Measurements from ENCODE around the gene HERPUD2.
"Not testable (repeated sequence)": the region's sequence is repeated elsewhere in the genome, so short reads cannot be mapped to it uniquely, and the experiment has no call there.

Gene HERPUD2

GRCh38 chr7:35588647-35589046, 106.3 kb downstream of the HERPUD2 start:
- H3K9me3 ChIP-seq (ENCODE audit: control insufficient read depth, insufficient read depth, low read length) = no peaks in the 10 kb centered on the region
- H3K36me3 ChIP-seq (ENCODE audit: insufficient read depth, low read length) = no peaks in the 10 kb centered on the region
- no peak overlapping the region for H3K9ac ChIP-seq (ENCODE audit: low read depth, low read length)
- H3K4me1 ChIP-seq (ENCODE audit: insufficient read depth, low read length) = no peaks in the 10 kb centered on the region

GRCh38 chr7:35584990-35585389, 109.9 kb downstream of the HERPUD2 start:
- H3K9ac ChIP-seq (ENCODE audit: low read depth, low read length) = no peak overlapping the region
- no peaks in the 10 kb centered on the region; the same call in 1 of the 2 replicates for H3K9me3 ChIP-seq (ENCODE audit: control insufficient read depth, insufficient read depth, low read length)
- no peaks in the 10 kb centered on the region for H3K4me1 ChIP-seq (ENCODE audit: insufficient read depth, low read length)
- no peaks in the 10 kb centered on the region for H3K36me3 ChIP-seq (ENCODE audit: insufficient read depth, low read length)

GRCh38 chr7:35584533-35584932, 110.4 kb downstream of the HERPUD2 start:
- H3K9me3 ChIP-seq (ENCODE audit: control insufficient read depth, insufficient read depth, low read length); H3K9ac ChIP-seq (ENCODE audit: low read depth, low read length): not testable (repeated sequence)

More at GRCh38 chr7:35584533-35584932, 110.4 kb downstream of the HERPUD2 start:
- H3K4me1 ChIP-seq (ENCODE audit: insufficient read depth, low read length); H3K36me3 ChIP-seq (ENCODE audit: insufficient read depth, low read length): not testable (repeated sequence)

All from ES-I3 (cell line).